HG03342 (cell line): ENCODE data around the gene FLT1.

ENCODE experiments used
- ATAC-seq: cut with Tn5 transposase; IDR thresholded peaks from one replicate; pipeline ENCODE4 v1.9.1; 2021; ENCODE audit warnings: mild to moderate bottlenecking, moderate library complexity; ENCODE audit not compliant: unreplicated experiment

The FLT1 gene

GRCh38 chr13:28322256-28322905, 172.5 kb downstream of the FLT1 start:
- no peak for ATAC-seq

GRCh38 chr13:28321756-28322155, 173.2 kb downstream of the FLT1 start:
- ATAC-seq, result no peak

DNA sequence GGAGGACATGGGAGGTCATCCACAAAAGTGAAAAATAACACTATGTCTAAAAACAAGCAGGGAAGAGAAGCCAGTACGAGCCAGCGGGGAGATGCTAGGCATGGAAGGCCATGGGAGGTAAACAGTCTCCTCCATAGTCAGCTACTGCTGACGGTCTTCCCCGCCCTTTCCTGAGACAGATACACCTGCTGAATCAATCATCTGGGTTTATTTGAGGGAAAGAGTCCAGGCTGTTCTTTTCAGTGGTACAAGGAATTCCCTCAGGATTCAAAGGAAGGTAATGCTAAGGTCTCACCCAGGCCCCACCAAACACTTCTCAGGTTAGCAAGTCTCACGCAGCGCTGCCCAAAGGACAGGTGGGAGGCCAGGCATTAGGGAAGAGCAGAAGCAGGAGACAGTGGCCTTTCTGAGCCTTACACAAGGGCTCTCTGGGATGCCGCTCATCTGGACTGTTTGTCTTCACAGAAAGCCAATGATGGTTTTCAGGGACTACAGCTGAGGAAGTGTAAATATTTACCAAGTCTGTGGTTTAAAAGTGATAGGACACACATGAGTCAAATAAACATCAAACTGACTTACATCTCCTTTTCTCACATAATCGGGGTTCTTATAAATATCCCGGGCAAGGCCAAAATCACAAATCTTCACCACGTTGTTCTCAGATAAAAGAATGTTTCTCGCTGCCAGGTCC, 173.9 kb downstream of the FLT1 start:
- no peak for ATAC-seq

- ATAC-seq, result no peak
Observed at GRCh38 chr13:28320209-28320608, 174.7 kb downstream of the FLT1 start.

- ATAC-seq, result no peak
Observed at GRCh38 chr13:28319528-28319927, 175.4 kb downstream of the FLT1 start.

DNA sequence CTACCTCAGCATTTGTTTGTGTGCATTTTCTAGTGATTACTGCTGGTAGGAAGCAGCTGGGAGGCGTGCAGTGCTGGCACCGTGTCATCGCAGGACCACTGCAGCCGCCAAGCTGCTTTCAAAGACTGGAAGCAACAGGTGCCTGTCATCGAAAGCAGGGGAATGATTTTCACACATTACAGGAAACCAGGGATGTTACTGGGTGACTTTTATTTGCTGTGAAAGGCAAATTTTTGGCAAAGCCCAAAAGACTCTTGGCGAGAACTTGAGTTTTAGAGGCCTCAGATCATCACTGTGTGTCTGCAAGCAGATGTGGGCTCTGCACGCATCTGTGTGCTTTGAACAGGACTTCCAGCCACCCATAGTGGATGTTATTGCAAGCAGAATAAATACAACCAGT, 176.4 kb downstream of the FLT1 start:
- ATAC-seq, result no peak

- ATAC-seq, result no peak
Observed at GRCh38 chr13:28316836-28317235, 178.1 kb downstream of the FLT1 start.

DNA sequence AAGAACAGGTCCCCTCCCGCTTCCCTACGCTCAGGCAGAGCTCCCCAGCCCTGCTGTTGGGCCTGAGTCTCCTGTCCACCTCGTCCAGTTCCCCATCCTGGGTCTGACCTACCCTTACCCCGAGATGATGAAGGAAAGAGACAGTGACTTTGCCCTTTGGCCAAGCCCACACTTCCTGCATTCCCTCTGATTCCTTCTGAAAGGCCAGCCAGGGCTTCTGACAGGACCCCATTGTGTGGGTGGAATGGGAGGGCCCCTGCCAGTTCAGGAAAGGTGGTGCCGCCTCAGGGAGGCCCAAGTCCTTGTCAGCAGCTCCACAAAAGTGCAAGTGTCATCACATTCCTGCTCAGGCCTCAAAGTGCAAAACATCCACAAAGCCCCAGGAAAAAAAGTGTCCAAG, 178.8 kb downstream of the FLT1 start:
- ATAC-seq, result no peak

GRCh38 chr13:28314879-28315278, 180.0 kb downstream of the FLT1 start:
- ATAC-seq, result no peak

DNA sequence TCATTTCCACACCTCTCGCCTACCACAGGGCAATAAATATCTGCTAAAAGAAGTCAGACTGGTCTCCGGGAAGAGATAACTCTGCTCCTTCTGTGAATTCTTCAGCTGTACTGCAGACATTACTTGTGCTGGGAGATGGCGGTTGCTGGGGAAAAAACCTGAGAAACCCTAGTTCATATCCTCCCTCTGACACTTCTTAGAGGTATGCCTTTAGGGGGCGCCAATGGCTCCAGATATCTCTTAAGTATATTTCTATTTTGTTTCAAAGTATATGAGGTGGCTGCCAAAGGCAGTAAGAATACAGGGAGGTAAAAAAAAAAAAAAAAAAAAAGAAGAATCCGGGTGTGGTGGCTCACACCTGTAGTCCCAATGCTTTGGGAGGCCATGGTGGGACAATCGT, 181.3 kb downstream of the FLT1 start:
- ATAC-seq, result no peak

DNA sequence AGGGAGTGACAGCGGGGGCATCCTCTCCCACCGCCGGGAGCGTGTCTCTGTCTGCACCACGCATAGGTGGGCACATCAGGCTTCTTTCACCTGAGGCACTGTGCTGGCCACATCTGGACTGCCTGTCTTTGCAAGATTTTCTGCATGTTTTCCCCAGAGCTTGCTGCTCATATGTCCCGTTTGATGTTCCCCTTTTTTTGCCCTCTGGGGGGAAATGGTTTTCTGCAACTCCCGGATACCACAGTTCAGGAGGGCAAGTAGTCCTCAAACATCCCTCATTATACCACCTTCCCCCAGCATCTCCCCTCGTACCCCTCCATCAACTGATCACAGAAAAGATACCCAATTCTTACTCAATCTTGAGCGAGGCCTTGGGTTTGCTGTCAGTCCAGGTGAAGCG, 188.6 kb downstream of the FLT1 start:
- no peak for ATAC-seq

GRCh38 chr13:28301839-28302238, 193.1 kb downstream of the FLT1 start:
- ATAC-seq, result no peak

DNA sequence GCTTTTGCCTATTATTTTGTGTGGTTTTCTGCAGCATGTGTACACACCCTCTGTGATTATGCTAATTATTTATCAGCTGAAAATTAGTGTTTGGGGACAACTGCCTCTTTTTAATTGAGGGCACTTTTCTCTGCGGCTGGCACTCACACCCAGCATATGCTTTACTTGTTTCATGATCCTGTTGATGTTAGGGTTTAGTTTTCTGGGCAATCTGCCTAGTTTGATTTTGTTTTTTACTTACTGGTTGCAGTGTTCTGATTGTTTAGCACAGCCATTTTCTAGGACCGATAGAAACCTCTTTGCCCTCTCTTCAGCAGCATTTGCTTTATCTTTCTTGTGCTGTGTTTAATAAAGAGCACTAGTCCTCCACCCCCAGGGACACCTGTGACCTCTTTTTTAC, 195.0 kb downstream of the FLT1 start:
- no peak for ATAC-seq

GRCh38 chr13:28297341-28297740, 197.6 kb downstream of the FLT1 start:
- no peak for ATAC-seq

- ATAC-seq, result no peak
Observed at GRCh38 chr13:28286263-28286662, 208.7 kb downstream of the FLT1 start.

- ATAC-seq, result no peak
Observed at GRCh38 chr13:28283600-28283999, 211.3 kb downstream of the FLT1 start.

DNA sequence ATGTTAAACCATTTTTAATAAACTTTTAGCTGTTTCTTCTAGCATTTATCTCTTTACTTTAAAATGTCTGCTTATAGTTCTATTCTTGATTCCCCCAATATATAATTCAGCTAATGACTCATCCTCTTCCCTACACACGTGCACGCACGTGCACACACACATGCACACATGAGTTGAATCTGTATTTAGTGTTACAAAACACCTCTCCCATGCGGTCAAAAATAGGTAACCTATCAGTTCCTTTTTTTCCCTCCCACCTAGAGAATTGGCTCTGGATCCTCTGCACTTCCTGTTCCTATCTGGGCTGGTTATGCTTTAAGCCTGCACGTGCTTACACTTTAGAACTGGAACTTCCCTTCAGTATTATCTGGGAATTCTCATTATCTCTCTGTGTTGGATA, 212.5 kb downstream of the FLT1 start:
- ATAC-seq, result no peak

- ATAC-seq, result no peak
Observed at GRCh38 chr13:28273919-28274318, 221.0 kb downstream of the FLT1 start.

- ATAC-seq, result no peak
Observed at GRCh38 chr13:28271056-28271840, 223.7 kb downstream of the FLT1 start.

GRCh38 chr13:28268800-28269223, 226.1 kb downstream of the FLT1 start:
- ATAC-seq, result peak; percentile 95

- no peak for ATAC-seq
Observed at GRCh38 chr13:28267497-28267896, 227.4 kb downstream of the FLT1 start.

DNA sequence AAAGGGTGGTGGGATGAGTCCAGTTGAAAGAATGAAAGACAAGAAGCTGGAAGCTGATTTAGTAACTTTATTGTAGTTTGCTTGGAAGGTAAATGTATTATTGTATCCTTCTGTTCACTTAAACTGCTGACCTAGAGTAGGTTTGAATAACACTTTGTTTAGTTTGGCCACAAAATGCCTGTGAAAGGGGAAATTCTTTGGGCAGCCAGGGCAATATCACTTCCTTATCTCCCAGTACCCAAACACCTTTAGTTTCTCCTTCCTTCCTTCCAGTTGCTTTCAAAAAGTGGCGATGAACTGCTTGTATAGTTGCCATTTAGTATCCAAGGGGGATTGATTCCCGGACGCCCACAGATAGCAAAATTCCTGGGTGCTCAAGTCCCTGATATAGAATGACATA, 236.5 kb downstream of the FLT1 start:
- ATAC-seq, result no peak
